SK-N-SH treated with all-trans-retinoic acid at 6 μM for 48 hours (cell line): ENCODE results near the gene KLK4.

ENCODE experiments used
- ARNTL ChIP-seq: fragments of 450-650 bp; formaldehyde crosslinking; IDR thresholded peaks from 2 replicates; pipeline ENCODE4 v1.5.0; 2020; ENCODE audit warnings: low read depth, mild to moderate bottlenecking, moderate library complexity, borderline replicate concordance
- BACH2 ChIP-seq: fragments of 250-450 bp; sonication (Bioruptor Pico); IDR thresholded peaks from 2 replicates; pipeline ENCODE4 v1.9.0; 2021; ENCODE audit warnings: mild to moderate bottlenecking, borderline replicate concordance
- CREB5 ChIP-seq: fragments of 250-450 bp; sonication (Bioruptor Pico); IDR thresholded peaks from 2 replicates; pipeline ENCODE4 v1.5.1; 2020; ENCODE audit warnings: low read depth, mild to moderate bottlenecking, moderate library complexity
- CSDC2 ChIP-seq: fragments of 250-450 bp; sonication (Bioruptor Pico); IDR thresholded peaks from 2 replicates; pipeline ENCODE4 v1.5.0; 2020; ENCODE audit warnings: mild to moderate bottlenecking, moderate library complexity
- CSRNP3 ChIP-seq: fragments of 250-450 bp; sonication (Bioruptor Pico); IDR thresholded peaks from 2 replicates; pipeline ENCODE4 v1.5.1; 2021; ENCODE audit warnings: mild to moderate bottlenecking, moderate library complexity
- ESRRG ChIP-seq: fragments of 250-450 bp; sonication (Bioruptor Pico); IDR thresholded peaks from 2 replicates; pipeline ENCODE4 v1.6.1; 2021; ENCODE audit warnings: mild to moderate bottlenecking
- GLIS3 ChIP-seq: fragments of 250-450 bp; sonication (Bioruptor Pico); IDR thresholded peaks from 2 replicates; pipeline ENCODE4 v1.5.0; 2020; ENCODE audit warnings: mild to moderate bottlenecking, moderate library complexity
- OSR1 ChIP-seq: fragments of 250-450 bp; sonication (Bioruptor Pico); IDR thresholded peaks from 2 replicates; pipeline ENCODE4 v1.8.0; 2022; ENCODE audit warnings: moderate library complexity, mild to moderate bottlenecking, inconsistent platforms
- PATZ1 ChIP-seq: fragments of 250-450 bp; sonication (Bioruptor Pico); IDR thresholded peaks from 2 replicates; pipeline ENCODE4 v1.8.0; 2020; ENCODE audit warnings: mild to moderate bottlenecking, moderate library complexity, borderline replicate concordance
- POU6F1 ChIP-seq: fragments of 250-450 bp; sonication (Bioruptor Pico); IDR thresholded peaks from 2 replicates; pipeline ENCODE4 v1.8.0; 2021; ENCODE audit warnings: low read depth, mild to moderate bottlenecking, moderate library complexity, borderline replicate concordance
- SNAI2 ChIP-seq: fragments of 250-450 bp; sonication (Bioruptor Pico); IDR thresholded peaks from 2 replicates; pipeline ENCODE4 v1.5.0; 2020; ENCODE audit warnings: mild to moderate bottlenecking, moderate library complexity
- TCF4 ChIP-seq: fragments of 250-450 bp; sonication (Bioruptor Pico); IDR thresholded peaks from 2 replicates; pipeline ENCODE4 v1.8.0; 2021; ENCODE audit warnings: mild to moderate bottlenecking, moderate library complexity, borderline replicate concordance
- ZFP3 ChIP-seq: fragments of 250-450 bp; sonication (Bioruptor Pico); IDR thresholded peaks from 2 replicates; pipeline ENCODE4 v1.5.0; 2020; ENCODE audit warnings: mild to moderate bottlenecking, moderate library complexity
- ZNF8 ChIP-seq: fragments of 450-650 bp; formaldehyde crosslinking; IDR thresholded peaks from 2 replicates; pipeline ENCODE4 v1.5.0; 2020; ENCODE audit warnings: mild to moderate bottlenecking, moderate library complexity

GRCh38 chr19:50916069-50916468, 4.9 kb upstream of the KLK4 start:
- TF ChIP-seq ESRRG (CRISPR knock-in tag) (no peak), CSRNP3 (CRISPR knock-in tag) (no peak), ZNF8 (CRISPR knock-in tag) (no peak), CREB5 (CRISPR knock-in tag) (no peak), CSDC2 (CRISPR knock-in tag) (no peak), GLIS3 (CRISPR knock-in tag) (no peak), BACH2 (CRISPR knock-in tag) (no peak), OSR1 (no peak), PATZ1 (CRISPR knock-in tag) (no peak), SNAI2 (no peak), ARNTL (CRISPR knock-in tag) (no peak), ZFP3 (CRISPR knock-in tag) (no peak), TCF4 (no peak), POU6F1 (CRISPR knock-in tag) (no peak)
